CD14-positive monocyte (primary cell): ENCODE data around the gene ZSCAN12. TPM values are rescaled to one million over a fixed set of nuclear protein-coding genes. Genes with fewer than 3 reads are reported as not detected.

Source experiments
- DNase-seq, 3 donors: peaks; one replicate each; pipeline ENCODE4 v3.0.0-alpha.2; 2011 to 2022
- H2AFZ ChIP-seq: 2 replicates; pipeline ENCODE4 v1.6.0; 2012; ENCODE audit warnings: mild to moderate bottlenecking, low read depth, low read length, inconsistent platforms; ENCODE audit not compliant: insufficient read depth, poor library complexity, severe bottlenecking
- H3K27ac ChIP-seq, 2 donors: 1 replicate in 1 of 2; 2 replicates in 1 of 2; pipeline ENCODE4 v1.5.1; 2012 to 2013; ENCODE audit warnings: low read length in 2 of 2, control low read depth in 1 of 2, inconsistent platforms in 1 of 2, low read depth in 1 of 2, mild to moderate bottlenecking in 1 of 2
- H3K27me3 ChIP-seq, 2 donors: one replicate each; pipeline versions ENCODE4 v1.6.0 to v1.6.1; 2011 to 2013; ENCODE audit warnings: low read length in 2 of 2; ENCODE audit not compliant: control insufficient read depth in 2 of 2, insufficient read depth in 2 of 2
- H3K36me3 ChIP-seq, 2 donors: replicated peaks in 1 of 2; 1 replicate in 1 of 2; 2 replicates in 1 of 2; pipeline versions ENCODE4 v1.5.1 to v1.6.1; 2012 to 2013; ENCODE audit warnings: low read length in 2 of 2, control low read depth in 1 of 2, inconsistent platforms in 1 of 2, mild to moderate bottlenecking in 1 of 2; ENCODE audit not compliant: insufficient read depth in 2 of 2, control insufficient read depth in 1 of 2
- H3K4me1 ChIP-seq, 2 donors: 1 replicate in 1 of 2; 2 replicates in 1 of 2; pipeline versions ENCODE4 v1.5.1 to v1.6.1; 2012 to 2013; ENCODE audit warnings: low read length in 2 of 2, control low read depth in 1 of 2, inconsistent platforms in 1 of 2, mild to moderate bottlenecking in 1 of 2, moderate library complexity in 1 of 2; ENCODE audit not compliant: insufficient read depth in 2 of 2, control insufficient read depth in 1 of 2
- H3K4me2 ChIP-seq: replicated peaks from 2 replicates; pipeline ENCODE3; 2012; ENCODE audit warnings: low read length, moderate library complexity, mild to moderate bottlenecking; ENCODE audit not compliant: poor library complexity, severe bottlenecking; ENCODE audit errors: extremely low read depth
- H3K4me3 ChIP-seq, 3 experiments: fragments of 200-600 bp in 1 of 3; sonication (generic) in 1 of 3; replicated peaks in 1 of 3; 1 replicate in 2 of 3; 2 replicates in 1 of 3; pipeline ENCODE4 v1.5.1; 2011 to 2013; ENCODE audit warnings: low read length in 3 of 3, mild to moderate bottlenecking in 3 of 3, control low read depth in 2 of 3, low read depth in 2 of 3, inconsistent platforms in 1 of 3, moderate library complexity in 1 of 3
- H3K79me2 ChIP-seq: 2 replicates; pipeline ENCODE4 v1.6.0; 2012; ENCODE audit warnings: mild to moderate bottlenecking, control low read depth, inconsistent platforms, low read length, moderate library complexity; ENCODE audit not compliant: insufficient read depth
- H3K9ac ChIP-seq: 2 replicates; pipeline ENCODE4 v1.6.0; 2017; ENCODE audit warnings: low read length, mild to moderate bottlenecking; ENCODE audit not compliant: insufficient read depth, poor library complexity, severe bottlenecking
- H3K9me3 ChIP-seq, 2 donors: replicated peaks in 1 of 2; 1 replicate in 1 of 2; 2 replicates in 1 of 2; pipeline versions ENCODE4 v1.5.1 to v1.6.1; 2012 to 2013; ENCODE audit warnings: low read length in 2 of 2, control low read depth in 1 of 2; ENCODE audit not compliant: control insufficient read depth in 1 of 2, insufficient read depth in 1 of 2
- H4K20me1 ChIP-seq: 2 replicates; pipeline ENCODE4 v1.6.0; 2012; ENCODE audit warnings: mild to moderate bottlenecking, low read length, control low read depth, moderate library complexity; ENCODE audit not compliant: insufficient read depth
- H3K27ac Mint-ChIP-seq, 7 donors: one replicate each; pipeline ENCODE4 v1.8.0; 2020; ENCODE audit warnings: mild to moderate bottlenecking in 7 of 7, mixed read lengths in 7 of 7, moderate library complexity in 6 of 7, inconsistent platforms in 2 of 7
- H3K27me3 Mint-ChIP-seq, 3 donors: one replicate each; pipeline ENCODE4 v1.8.0; 2021 to 2022; ENCODE audit warnings: low read depth in 3 of 3, mild to moderate bottlenecking in 3 of 3, mixed read lengths in 3 of 3, moderate library complexity in 3 of 3, inconsistent platforms in 1 of 3
- H3K36me3 Mint-ChIP-seq, 2 donors: one replicate each; pipeline ENCODE4 v1.8.0; 2020; ENCODE audit warnings: mixed read lengths in 2 of 2, inconsistent platforms in 1 of 2, mild to moderate bottlenecking in 1 of 2
- H3K4me1 Mint-ChIP-seq: one replicate; pipeline ENCODE4 v1.8.0; 2020; ENCODE audit warnings: mild to moderate bottlenecking, mixed read lengths
- H3K4me3 Mint-ChIP-seq, 2 donors: one replicate each; pipeline ENCODE4 v1.8.0; 2020; ENCODE audit warnings: mild to moderate bottlenecking in 2 of 2, mixed read lengths in 2 of 2, moderate library complexity in 1 of 2
- H3K9me3 Mint-ChIP-seq, 7 donors: one replicate each; pipeline ENCODE4 v1.8.0; 2020 to 2022; ENCODE audit warnings: mixed read lengths in 7 of 7, mild to moderate bottlenecking in 6 of 7, moderate library complexity in 6 of 7, inconsistent platforms in 2 of 7
- CTCF ChIP-seq: fragments of 200-600 bp; IDR thresholded peaks from one replicate; pipeline ENCODE4 v1.8.0; 2022; ENCODE audit warnings: antibody characterized with exemption, mild to moderate bottlenecking
- WGBS: methylation state at CpG from one replicate; pipeline ENCODE4 v1.1.5; 2013; ENCODE audit warnings: missing lambda C conversion rate; ENCODE audit not compliant: insufficient coverage; 5-methylcytosine and 5-hydroxymethylcytosine counted together
- intact Hi-C, 2 donors: fragments of 100-400 bp; cut with micrococcal nuclease; formaldehyde crosslinking; loops; one replicate each; pipeline versions ENCODE4 v1.15.0 to v1.15.1; 2023
- polyA plus RNA-seq, 3 donors: library from polyadenylated mRNA; depleted of rRNA in 1 of 3; unstranded in 2 of 3; stranded (reverse) in 1 of 3; fragments of 300-500 nt in 2 of 3; fragments of >200 nt in 1 of 3; fragmentation: Illumina TruSeq in 2 of 3; gene quantifications; 1 replicate in 2 of 3; 2 replicates in 1 of 3; pipeline ENCODE4 v1.2.3, GENCODE V29; 2012 to 2021

Gene ZSCAN12
- polyA plus RNA-seq, 3 donors, result 0.50 to 0.79 (median 0.73) TPM

GRCh38 chr6:28353981-28354676 lies 45.4 kb downstream of the ZSCAN12 start:
- TF ChIP-seq CTCF, result no peak

GRCh38 chr6:28353356-28353755 lies 46.2 kb downstream of the ZSCAN12 start:
- no peak overlapping the region for H3K4me3 Mint-ChIP-seq
- DNase-seq, result no peak
- no peaks in the 10 kb centered on the region for H3K27me3 ChIP-seq
- H2AFZ ChIP-seq, result no peak overlapping the region
- H3K4me1 ChIP-seq, result peaks cover 29 to 40% of the 10 kb centered on the region in 2 donors
- no peaks in the 10 kb centered on the region for H4K20me1 ChIP-seq
- peaks cover 0 to 4% (median 0%) of the 10 kb centered on the region in 3 donors for H3K27me3 Mint-ChIP-seq
- 100% methylated on average over 2 of the region's 3 CpGs for WGBS
- peaks cover 0 to 3% of the 10 kb centered on the region in 2 donors for H3K36me3 Mint-ChIP-seq
- peaks cover 43% of the 10 kb centered on the region for H3K79me2 ChIP-seq
- H3K4me3 ChIP-seq, result no peak overlapping the region
- intact Hi-C loops, result loop anchor here in 1 of 2 donors (10.0 kb wide), 1 partner anchor 209 kb away; the partner anchor contains the start of gene ZKSCAN8
- no peak overlapping the region for H3K9ac ChIP-seq
- no peak overlapping the region for H3K4me2 ChIP-seq
- H3K4me1 Mint-ChIP-seq, result peaks cover 39% of the 10 kb centered on the region
- no peaks in the 10 kb centered on the region for H3K9me3 Mint-ChIP-seq
- no peak overlapping the region for H3K27ac ChIP-seq
- no peak overlapping the region for H3K27ac Mint-ChIP-seq
- no peak for TF ChIP-seq CTCF
- no peaks in the 10 kb centered on the region for H3K36me3 ChIP-seq
- H3K9me3 ChIP-seq, result no peaks in the 10 kb centered on the region

More at GRCh38 chr6:28353981-28354676, 45.4 kb downstream of the ZSCAN12 start:
- Mint-ChIP-seq H3K27me3 (peaks cover 0 to 4% (median 0%) of the 10 kb centered on the region in 3 donors), H3K9me3 (no peaks in the 10 kb centered on the region), H3K4me1 (peaks cover 39% of the 10 kb centered on the region), H3K4me3 (no peak overlapping the region), H3K36me3 (peaks cover 0 to 3% of the 10 kb centered on the region in 2 donors), H3K27ac (no peak overlapping the region)
- Histone ChIP-seq H3K4me3 (no peak overlapping the region), H3K27me3 (no peaks in the 10 kb centered on the region), H3K79me2 (peaks cover 43% of the 10 kb centered on the region), H3K27ac (no peak overlapping the region), H3K9me3 (no peaks in the 10 kb centered on the region), H3K9ac (no peak overlapping the region), H3K4me2 (no peak overlapping the region), H2AFZ (no peak overlapping the region), H3K36me3 (no peaks in the 10 kb centered on the region), H3K4me1 (peaks cover 29 to 40% of the 10 kb centered on the region in 2 donors), H4K20me1 (no peaks in the 10 kb centered on the region)
- no peak for DNase-seq
- WGBS, result 78% methylated on average over 10 of the region's 11 CpGs
- intact Hi-C loops, result loop anchor here in 1 of 2 donors (10.0 kb wide), 1 partner anchor 209 kb away; the partner anchor contains the start of gene ZKSCAN8
